Muscle of arm (tissue), 12 donors: ENCODE data around the gene SDCBP2. TPM values are rescaled to one million over a fixed set of nuclear protein-coding genes. Genes with fewer than 3 reads are reported as not detected.

Source experiments
- DNase-seq: peaks from one replicate; pipeline ENCODE4 v3.0.0-alpha.2; 2013
- polyA plus RNA-seq, 12 donors: library from polyadenylated mRNA; unstranded; fragments of 120-200 nt; gene quantifications; one replicate each; pipeline ENCODE4 v1.2.1, GENCODE V29; 2013; ENCODE audit not compliant: insufficient read length in 12 of 12

The SDCBP2 gene
- polyA plus RNA-seq, 12 donors = 1.3 to 8.0 (median 1.8) TPM; not detected in 1

DNA sequence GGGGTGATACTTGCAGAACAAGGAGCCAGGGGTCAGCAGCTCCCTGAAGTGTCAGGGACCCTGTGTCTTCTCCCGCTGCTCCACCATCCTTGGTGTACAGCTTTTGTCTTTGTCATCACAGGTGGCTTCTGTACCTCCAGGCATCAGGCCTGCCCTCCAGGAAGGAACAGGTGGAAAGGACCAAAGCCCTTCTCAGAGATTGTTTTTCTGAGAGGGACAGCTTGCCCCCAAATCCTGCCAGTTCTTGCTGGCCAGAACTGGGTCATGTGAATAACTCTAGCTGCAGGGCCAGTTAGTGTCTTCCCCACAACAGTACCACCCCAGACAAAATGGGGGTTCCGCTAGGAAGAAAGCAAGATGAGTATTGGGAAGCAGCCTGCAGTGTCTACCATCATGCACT, 31.5 kb downstream of the SDCBP2 start:
- DNase-seq = no peak

DNA sequence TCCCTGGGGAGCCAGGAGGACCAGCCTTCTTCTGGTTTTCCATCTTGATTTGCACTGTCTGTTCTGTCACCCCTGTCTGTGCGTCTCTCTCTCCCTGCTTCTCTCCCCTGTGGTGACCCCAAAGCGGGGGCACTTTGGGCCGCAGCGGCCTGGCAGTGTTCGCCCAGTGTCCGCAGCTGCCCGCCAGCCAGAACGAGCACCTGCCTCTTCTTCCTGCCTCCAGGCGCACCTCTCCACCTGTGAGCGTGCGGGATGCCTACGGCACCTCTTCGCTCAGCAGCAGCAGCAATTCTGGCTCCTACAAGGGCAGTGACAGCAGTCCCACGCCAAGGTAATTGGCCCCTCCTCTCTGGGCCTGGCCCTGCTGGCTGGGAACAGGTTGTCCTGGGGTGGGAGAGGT, 32.0 kb downstream of the SDCBP2 start:
- DNase-seq = no peak

DNA sequence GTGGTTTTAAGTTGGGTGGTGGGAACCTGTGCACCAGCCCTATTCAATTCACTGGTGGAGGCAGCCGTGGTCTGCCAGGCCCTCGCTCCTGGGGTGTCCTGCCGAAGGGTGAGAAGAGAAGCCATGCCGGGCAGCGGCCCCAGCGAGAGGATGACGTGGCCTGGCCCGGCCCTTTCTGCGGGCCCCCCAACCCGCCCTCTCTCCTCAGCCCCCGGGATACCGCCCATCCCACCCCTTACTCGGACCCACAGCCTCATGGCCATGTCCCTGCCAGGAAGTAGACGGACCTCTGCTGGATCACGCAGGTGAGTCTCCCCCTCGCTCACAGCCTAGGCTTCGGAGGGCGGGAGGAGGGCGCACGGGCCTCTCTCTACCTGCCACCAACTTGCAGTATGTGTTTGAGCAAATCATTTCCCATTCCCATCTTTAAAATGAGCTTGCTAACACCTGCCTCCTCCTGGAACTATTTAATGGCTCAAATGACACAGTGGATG, 32.8 kb downstream of the SDCBP2 start:
- no peak for DNase-seq

- DNase-seq = no peak
These were observed 33.5 kb downstream of the SDCBP2 start for GRCh38 chr20:1295276-1295930.

GRCh38 chr20:1294497-1294896, 34.4 kb downstream of the SDCBP2 start:
- DNase-seq = no peak

DNA sequence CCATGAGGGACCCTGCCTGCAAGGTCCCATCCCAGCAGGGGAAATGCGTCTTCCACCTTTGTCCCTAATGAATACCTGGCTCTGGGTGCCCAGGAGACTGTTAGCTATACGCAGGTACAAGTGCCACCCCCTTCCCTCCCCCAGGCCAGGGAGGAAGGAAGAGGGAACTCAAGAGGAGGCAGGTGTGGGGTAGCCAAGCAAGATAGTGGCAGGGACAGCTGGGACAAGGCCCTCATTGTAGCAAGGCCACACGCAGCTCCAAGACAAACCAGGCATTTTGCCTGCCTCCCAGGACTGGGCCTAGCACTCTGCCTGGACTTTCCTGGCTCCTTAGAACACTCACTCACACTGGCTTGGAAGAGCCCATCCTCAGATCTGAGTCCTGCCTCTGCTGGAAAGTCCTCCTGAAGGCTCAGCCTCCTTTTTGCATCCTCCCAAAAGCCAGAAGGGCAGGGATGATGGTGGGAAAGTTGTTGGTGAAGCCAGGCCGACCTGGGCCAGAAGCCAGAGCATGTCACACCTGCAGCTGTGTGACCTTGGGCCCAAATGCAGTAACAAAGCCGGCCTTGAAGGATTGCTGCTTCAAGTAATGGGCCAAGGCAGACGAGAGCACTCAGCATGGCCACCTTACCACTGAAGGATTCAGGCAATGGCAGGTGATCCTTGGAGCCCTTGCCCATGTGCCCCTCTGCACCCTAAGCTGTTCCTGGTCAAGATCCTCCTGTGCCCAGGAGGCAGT, 35.1 kb downstream of the SDCBP2 start:
- DNase-seq = no peak

GRCh38 chr20:1292620-1293019, 36.3 kb downstream of the SDCBP2 start:
- DNase-seq = no peak

- DNase-seq = no peak
These were observed 37.7 kb downstream of the SDCBP2 start for GRCh38 chr20:1291191-1291741.

DNA sequence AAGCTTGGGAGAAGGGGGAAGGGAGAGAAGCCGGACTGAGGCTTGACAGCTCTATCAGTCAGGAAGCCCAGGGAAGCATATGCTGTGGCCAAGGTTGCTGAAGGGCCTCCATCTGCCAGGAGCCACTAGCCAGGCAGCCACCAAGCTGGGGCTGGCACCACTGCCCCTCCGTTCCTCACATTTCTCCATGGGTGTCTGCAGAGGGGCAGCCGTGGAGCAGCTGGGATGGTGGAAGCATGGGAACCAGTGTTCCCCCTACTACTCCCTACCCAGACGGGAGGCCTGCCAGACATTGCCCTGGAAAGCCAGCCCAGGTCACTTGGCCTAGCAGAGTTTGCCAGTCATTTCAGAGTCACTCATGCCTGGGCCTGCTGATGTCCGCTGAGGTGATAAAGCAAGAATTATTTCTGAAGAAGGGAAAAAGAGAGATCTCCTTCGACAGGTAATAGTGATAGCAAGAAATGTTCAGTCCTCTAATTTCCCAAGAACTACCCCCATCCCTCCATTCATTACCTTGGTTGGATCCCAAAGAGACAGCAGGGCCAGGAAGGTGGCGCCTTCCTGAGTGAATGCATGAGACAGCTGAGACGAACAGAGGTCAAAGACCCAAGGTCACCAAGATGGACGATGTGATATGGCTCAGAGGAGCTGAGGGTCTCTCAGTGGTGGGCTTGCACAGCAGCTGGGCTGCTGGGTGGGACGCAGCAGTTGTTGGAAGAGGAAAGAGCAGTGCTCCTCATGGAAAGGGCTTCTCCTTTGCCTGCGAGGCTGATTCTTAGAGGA, 41.0 kb downstream of the SDCBP2 start:
- no peak for DNase-seq

DNA sequence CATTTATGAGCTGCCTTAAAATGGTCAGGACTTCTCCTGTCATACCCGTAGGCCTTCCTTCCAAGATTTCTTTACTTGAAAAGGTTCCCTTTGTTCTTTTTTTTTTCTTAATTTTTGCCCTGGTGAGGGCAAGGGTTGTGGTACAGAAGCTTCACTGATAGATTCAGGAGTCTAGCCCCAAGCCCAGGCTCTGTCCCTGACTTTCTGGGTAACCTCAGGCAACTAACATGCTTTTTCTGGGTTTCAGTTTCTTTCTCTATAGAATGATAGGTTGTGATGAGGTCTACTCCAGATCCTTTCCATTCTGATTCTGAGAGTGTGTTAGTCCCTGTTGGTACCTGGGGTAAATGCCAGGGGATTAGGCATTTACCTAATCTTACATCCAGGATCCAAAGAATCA, 41.6 kb downstream of the SDCBP2 start:
- no peak for DNase-seq

GRCh38 chr20:1286267-1287024, 42.5 kb downstream of the SDCBP2 start:
- DNase-seq = no peak

- no peak for DNase-seq
These were observed 45.1 kb downstream of the SDCBP2 start for GRCh38 chr20:1283522-1284510.

DNA sequence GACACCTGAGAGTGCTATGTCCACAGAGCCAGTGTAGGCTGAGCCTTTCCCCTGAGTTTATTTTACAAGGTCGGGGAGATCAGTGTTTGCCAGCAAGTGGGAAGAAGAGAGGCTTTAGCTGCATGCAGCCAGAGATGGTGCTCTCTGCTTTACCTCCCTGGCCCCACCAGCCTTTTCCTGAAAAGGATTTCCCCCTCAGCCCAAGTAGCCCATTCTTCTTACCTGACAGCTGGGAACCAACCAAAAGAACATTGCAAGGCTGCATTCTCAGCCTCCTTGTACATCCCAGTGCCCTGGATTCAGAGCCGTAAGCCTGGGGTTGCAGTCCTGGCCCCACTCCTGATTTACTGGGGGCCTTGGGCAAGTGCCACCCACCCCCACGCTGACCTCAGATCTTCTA, 46.0 kb downstream of the SDCBP2 start:
- DNase-seq = no peak

DNA sequence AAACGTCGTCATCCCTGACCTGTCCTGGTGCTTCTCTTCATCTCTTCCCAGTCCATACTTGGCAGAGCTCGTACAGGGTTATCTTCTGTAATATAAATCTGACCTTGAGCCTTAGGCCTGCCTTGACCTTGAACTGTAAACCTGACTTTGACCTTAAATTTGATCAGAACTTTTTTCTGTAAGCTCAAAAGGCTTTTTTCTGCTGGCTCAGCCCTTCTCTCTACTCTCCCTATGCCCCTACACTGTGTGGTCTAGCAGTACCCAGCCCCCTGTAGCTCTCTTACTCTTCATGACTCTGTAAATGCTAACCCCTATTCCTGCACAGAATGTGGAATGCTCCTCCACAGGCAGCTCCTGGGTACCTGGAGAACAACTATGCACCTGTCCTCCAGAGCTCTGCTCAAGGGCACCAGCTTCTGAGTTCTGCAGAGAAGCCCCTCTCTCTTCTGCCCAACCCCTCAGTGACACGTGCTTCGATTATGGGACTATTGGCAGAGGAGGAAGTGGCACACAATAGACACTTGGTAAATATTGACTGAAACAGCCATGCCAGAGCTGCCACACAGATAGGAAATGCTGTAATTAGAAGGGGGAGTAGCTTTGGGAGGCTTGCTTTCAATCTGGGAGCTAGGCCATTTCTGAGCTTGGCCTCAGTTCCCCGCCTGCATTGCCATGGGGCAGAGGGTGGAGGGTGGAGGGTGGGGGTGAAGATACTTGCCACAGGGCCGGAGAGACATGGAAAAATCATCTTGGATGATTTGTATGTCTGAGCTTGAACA, 47.5 kb downstream of the SDCBP2 start:
- no peak for DNase-seq

- DNase-seq = no peak
These were observed 48.5 kb downstream of the SDCBP2 start for GRCh38 chr20:1280195-1281102.

GRCh38 chr20:1278993-1279392, 49.9 kb downstream of the SDCBP2 start:
- DNase-seq = no peak

DNA sequence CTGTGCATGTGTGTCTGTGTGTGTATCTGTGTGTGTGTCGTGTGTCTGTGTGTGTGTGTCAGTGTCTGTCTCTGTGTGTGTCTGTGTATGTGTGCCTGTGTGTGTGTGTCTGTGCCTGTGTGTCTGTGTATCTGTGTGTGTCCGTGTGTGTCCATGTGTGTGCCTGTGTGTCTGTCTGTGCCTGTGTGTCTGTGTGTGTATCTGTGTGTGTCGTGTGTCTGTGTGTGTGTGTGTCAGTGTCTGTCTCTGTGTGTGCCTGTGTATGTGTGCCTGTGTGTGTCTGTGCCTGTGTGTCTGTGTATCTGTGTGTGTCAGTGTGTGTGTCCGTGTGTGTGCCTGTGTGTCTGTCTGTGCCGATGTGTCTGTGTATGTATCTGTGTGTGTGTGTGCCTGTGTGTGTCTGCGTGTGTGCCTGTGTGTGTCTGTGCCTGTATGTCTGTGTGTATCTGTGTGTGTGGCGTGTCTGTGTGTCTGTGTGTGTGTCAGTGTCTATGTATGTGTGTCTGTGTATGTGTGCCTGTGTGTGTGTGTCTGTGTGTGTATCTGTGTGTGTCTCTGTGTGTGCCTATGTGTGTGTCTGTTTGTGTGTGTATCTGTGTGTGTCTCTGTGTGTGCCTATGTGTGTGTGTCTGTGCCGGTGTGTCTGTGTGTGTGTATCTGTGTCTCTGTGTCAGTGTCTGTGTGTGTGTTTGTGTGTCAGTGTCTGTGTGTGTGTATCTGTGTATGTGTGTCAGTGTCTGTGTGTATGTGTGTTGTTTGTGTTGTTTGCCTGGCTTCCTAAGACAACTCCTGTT, 51.2 kb downstream of the SDCBP2 start:
- DNase-seq = no peak
